ENCODE measurements around the gene FBXL7. TPM values are rescaled to one million over a fixed set of nuclear protein-coding genes. Genes with fewer than 3 reads are reported as not detected.

The FBXL7 gene
- total RNA-seq, 1 donor from 2014 or later: 21.6 TPM

- ATAC-seq (no peak), DNase-seq (no peak)
- intact Hi-C loops (cut with micrococcal nuclease): no loop called here
Measured at GRCh38 chr5:15637345-15637744, 137.4 kb downstream of the FBXL7 start.

DNA sequence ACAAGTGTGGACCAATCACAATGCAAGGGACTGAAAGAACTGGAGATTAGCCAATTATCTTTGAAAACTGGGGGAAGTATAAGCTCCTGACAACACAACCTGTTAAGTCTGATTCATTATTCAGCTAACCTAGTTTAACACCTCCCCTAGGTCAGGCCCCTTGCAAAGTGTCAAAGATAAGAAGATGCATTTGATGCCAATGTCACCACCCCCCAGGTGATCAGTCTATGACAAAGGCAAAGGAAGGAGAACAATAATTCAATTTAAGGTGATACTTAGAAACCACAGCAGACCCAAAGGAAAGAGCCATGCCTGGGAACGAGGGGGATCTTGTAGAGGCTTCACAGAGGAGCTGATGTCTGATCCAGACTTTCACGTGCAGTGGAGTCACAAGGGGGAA, 137.9 kb downstream of the FBXL7 start:
- intact Hi-C loops (cut with micrococcal nuclease): no loop called here
- no peak for ATAC-seq
- no peak for DNase-seq

- ATAC-seq: no peak
- intact Hi-C loops (cut with micrococcal nuclease): no loop called here
- DNase-seq: no peak
Measured at GRCh38 chr5:15638296-15638695, 138.3 kb downstream of the FBXL7 start.

DNA sequence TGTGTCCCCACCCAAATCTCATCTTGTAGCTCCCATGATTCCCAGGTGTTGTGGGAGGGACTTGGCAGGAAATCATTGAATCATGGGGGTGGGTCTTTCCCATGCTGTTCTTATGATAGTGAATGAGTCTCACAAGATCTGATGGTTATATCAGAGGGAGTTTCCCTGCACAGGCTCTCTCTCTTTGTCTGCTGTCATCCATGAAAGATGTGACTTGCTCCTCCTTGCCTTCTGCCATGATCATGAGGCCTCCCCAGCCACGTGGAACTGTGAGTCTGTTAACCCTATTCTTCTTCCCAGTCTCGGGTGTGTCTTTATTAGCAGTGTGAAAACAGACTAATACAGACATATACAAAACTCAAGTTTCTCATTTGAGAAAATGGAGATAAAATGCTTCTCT, 139.3 kb downstream of the FBXL7 start:
- ATAC-seq (no peak), DNase-seq (no peak)
- intact Hi-C loops (cut with micrococcal nuclease): no loop called here

GRCh38 chr5:15640116-15640515, 140.1 kb downstream of the FBXL7 start:
- intact Hi-C loops (cut with micrococcal nuclease): no loop called here
- no peak for ATAC-seq
- no peak for DNase-seq

- ATAC-seq (no peak), DNase-seq (no peak)
- intact Hi-C loops (cut with micrococcal nuclease): no loop called here
Measured at GRCh38 chr5:15643731-15644130, 143.8 kb downstream of the FBXL7 start.

GRCh38 chr5:15645381-15646160, 145.6 kb downstream of the FBXL7 start:
- ATAC-seq (no peak), DNase-seq (no peak)
- intact Hi-C loops (cut with micrococcal nuclease): no loop called here

DNA sequence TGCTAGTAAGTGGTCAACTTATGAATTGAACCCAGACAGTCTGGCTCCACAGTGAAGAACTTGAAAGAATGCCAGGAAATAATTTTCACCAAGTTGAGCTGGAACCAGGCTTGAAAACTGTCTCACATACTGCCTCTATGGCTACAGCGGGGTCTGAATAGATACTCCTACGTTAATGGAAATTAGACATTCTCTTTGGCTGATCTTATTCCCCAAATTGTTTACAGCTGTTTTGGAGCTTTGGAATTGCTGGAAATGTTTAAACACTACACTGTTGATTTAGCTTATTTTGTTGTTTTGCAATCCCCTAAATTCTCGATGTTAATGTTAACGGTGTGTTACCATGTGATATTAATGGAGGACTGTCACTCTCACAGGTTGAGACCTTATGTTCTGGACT, 146.4 kb downstream of the FBXL7 start:
- DNase-seq (no peak), ATAC-seq (peak; percentile 20)
- intact Hi-C loops (cut with micrococcal nuclease): no loop called here

- intact Hi-C loops (cut with micrococcal nuclease): no loop called here
- DNase-seq (no peak), ATAC-seq (no peak)
Measured at GRCh38 chr5:15647251-15647650, 147.3 kb downstream of the FBXL7 start.

- intact Hi-C loops (cut with micrococcal nuclease): no loop called here
- DNase-seq: no peak
- ATAC-seq: no peak
Measured at GRCh38 chr5:15650266-15650665, 150.3 kb downstream of the FBXL7 start.

DNA sequence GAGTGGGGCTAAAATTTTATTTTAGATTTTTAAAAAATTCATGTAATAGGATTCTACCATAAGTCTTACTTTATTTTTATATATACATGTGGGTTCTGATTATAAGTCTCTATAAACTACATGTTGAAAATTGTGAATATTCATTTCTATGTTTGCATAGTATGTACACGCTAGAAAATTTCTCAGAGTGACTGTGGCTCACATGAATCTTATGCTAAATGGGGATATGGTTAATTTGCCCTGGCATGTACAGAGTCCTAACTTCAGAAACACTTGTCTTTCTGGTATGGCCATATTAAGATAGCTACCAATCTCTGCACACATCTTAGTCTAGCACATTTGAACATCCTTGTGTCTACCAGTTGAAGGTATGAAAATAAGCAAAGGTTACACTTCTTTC, 154.8 kb downstream of the FBXL7 start:
- intact Hi-C loops (cut with micrococcal nuclease): no loop called here
- DNase-seq (no peak), ATAC-seq (no peak)

DNA sequence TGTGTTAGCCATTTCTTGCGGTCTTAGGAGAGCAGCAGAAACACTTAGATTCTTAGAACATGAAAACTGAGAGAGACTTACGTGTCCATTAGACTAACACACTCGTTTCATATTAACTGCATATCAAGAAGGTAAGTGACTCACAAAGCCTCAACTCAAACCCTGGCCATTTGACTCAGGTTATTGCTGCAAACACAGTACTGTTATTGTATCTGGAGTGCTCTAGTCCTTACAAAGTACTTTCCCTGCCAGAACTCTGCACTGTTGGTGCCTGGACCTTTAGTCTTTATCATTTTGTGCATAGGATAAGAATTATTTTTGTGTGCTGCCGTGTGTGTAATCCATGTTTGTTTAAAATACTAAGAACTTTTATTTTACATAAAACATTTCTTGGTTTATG, 155.7 kb downstream of the FBXL7 start:
- no peak for DNase-seq
- intact Hi-C loops (cut with micrococcal nuclease): no loop called here
- ATAC-seq: no peak

- intact Hi-C loops (cut with micrococcal nuclease): no loop called here
- ATAC-seq: no peak
- no peak for DNase-seq
Measured at GRCh38 chr5:15664961-15665360, 165.0 kb downstream of the FBXL7 start.

DNA sequence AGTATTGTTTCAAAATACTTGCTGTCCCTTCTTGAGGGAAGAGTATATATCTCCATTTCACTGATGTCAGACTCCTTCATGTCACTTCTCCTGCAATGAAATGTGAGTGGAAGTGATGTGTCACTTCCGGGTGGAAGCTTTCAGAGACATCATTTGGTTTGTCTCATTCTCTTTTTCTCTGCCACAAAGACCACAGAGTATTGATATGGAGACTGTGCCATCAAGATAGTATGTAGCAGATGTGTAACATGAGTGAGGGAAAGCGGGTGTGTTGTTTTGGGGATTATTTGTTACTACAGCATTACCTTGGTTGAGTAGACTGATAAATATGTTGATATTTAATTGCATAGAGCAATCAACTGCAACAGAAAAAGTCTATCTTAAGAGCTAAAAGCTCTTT, 169.8 kb downstream of the FBXL7 start:
- ATAC-seq: no peak
- no peak for DNase-seq
- intact Hi-C loops (cut with micrococcal nuclease): no loop called here

GRCh38 chr5:15674716-15675115, 174.7 kb downstream of the FBXL7 start:
- DNase-seq: no peak
- ATAC-seq: no peak
- intact Hi-C loops (cut with micrococcal nuclease): no loop called here

GRCh38 chr5:15676591-15676990, 176.6 kb downstream of the FBXL7 start:
- intact Hi-C loops (cut with micrococcal nuclease): no loop called here
- ATAC-seq (no peak), DNase-seq (no peak)

DNA sequence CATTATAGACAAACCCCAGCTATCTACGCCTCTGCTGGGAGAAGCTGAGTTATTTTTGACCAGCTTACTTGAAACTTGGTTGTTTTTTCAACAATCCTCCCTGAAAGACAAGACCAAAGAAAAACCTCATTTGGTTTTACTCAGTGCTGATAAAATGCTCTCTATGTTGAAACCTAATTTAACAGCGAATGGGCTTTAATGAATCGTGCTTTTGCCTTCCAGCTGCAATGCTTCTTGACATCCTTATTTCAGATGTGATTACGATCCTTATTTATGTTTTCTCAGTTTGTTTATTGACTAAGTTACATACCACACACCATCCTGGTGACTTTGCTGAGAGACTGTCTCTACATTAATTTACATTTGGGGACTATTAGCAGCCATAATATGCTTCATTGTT, 179.2 kb downstream of the FBXL7 start:
- ATAC-seq: no peak
- intact Hi-C loops (cut with micrococcal nuclease): no loop called here
- no peak for DNase-seq

DNA sequence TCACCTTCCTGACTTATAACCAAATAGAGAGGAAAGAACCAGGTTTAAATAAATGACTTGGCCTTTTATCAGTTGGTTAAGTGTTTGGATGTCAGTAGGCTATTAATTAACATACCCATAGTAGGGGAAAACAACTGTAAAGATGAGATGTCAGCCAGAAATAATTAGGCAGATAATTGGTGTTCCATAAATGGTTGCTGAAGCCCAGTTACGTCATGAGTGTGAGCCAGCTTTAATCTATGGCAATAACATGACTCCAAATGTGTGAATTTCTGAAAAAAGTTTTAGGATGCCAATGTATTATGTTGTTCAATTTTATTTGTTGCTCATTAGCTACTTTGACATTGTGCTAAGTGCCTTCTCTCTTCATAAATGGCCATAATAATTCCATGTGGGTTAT, 180.5 kb downstream of the FBXL7 start:
- DNase-seq: no peak
- ATAC-seq: no peak
- intact Hi-C loops (cut with micrococcal nuclease): no loop called here

GRCh38 chr5:15682122-15682521, 182.1 kb downstream of the FBXL7 start:
- ATAC-seq: no peak
- no peak for DNase-seq
- intact Hi-C loops (cut with micrococcal nuclease): no loop called here

DNA sequence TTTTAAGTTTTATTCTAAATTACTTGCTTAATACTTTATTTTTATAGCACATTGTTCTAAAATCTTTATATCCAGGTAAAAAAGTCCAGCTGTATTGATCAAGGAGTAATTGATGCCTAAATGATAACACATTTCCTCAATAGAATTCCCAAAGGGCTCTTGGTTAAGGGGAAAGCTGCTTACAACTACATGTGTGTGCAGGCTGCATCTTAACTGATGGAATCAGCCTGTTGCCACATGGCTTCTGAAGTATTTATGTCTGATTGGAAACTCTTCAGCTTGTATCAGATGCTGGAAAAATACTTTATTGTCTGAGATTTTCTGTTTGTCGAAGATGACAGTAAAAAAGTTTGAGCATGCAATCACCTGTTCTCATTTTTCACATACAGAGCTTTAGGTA, 182.6 kb downstream of the FBXL7 start:
- ATAC-seq (no peak), DNase-seq (no peak)
- intact Hi-C loops (cut with micrococcal nuclease): no loop called here

DNA sequence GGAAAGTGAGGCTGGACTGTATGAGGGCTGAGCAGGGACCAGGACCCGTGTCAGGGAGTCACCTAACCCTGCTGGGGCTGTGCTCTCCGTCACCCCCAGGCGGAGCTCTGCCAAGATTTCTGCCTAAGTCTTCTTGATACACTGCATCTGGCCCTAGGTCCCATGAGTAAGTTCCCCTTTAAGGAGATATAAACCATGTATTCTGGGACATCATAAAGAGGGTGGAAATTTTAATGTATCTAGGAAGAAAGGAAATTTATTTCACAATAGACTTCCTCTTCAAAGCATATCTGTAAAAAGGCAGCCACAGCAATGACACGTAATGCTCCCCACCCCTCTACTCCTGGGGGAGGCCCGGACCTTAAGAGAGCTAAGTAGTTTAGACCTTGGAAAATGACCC, 183.4 kb downstream of the FBXL7 start:
- DNase-seq (peak; percentile 45), ATAC-seq (peak; percentile 82)
- intact Hi-C loops (cut with micrococcal nuclease): no loop called here

DNA sequence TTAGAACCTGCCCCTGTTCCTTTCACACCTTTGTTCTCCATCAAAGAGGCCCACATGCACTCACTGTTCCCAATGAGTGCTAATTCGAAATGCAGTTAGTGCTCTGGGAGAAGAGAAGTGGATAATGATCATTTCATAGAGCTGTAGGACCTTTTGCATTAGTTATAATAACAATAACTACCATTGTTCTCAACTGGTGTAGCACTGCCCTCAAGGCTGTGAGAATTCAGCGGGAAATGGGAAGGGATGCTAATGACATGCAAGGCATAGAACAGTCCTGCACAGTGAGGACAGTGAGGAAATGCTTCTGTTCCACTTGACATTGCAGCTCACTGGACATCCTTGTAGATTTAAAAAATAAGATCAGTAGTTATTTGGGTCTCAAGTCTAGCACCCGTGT, 187.4 kb downstream of the FBXL7 start:
- ATAC-seq (no peak), DNase-seq (no peak)
- intact Hi-C loops (cut with micrococcal nuclease): no loop called here
